ENCODE measurements around the gene GNRH2. TPM values are rescaled to one million over a fixed set of nuclear protein-coding genes. Genes with fewer than 3 reads are reported as not detected.

Gene GNRH2
- total RNA-seq, 2 experiments from 2014 or later = 0.75 to 0.99 TPM

DNA sequence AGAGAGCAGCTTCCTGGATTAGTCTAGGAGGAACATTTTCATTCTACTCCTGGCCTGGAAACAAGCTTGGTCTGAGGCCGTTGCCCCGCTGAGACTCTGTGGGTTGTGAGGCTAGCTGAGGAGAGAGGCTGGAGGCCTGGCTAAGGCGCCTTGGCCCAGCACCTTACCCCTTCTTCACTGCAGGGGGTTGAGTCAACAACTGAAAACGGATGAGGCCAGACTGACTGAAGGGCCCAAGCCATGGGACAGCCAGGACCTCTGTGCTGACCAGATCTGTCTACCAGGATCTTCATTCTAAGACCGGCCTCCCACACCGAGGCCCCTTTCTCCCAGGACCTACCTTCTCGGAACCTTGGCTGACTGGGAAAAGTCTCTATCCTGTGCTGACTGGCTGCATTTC is 44.6 kb downstream of the GNRH2 start:
- CTCF ChIA-PET = no interaction called here
- POLR2A ChIA-PET = no interaction called here

GRCh38 chr20:3090565-3090964 is 47.1 kb downstream of the GNRH2 start:
- ChIA-PET POLR2A (no interaction called here), CTCF (interaction anchor here (0.6 to 0.7 kb wide), 2 partner anchors 165 to 569 kb away, joined by 3 read pairs; no protein-coding TSS in a partner anchor)

- CTCF ChIA-PET = interaction anchor here (0.6 to 1.9 kb wide), 7 partner anchors 9 to 249 kb away, joined by 3 to 6 read pairs (median 4); partner anchors contain the start of gene OXT
- POLR2A ChIA-PET = interaction anchor here (0.7 to 1.0 kb wide), 2 partner anchors 9 to 24 kb away, joined by 3 to 4 read pairs; no protein-coding TSS in a partner anchor
Observed at GRCh38 chr20:3092611-3093379, 49.4 kb downstream of the GNRH2 start.

DNA sequence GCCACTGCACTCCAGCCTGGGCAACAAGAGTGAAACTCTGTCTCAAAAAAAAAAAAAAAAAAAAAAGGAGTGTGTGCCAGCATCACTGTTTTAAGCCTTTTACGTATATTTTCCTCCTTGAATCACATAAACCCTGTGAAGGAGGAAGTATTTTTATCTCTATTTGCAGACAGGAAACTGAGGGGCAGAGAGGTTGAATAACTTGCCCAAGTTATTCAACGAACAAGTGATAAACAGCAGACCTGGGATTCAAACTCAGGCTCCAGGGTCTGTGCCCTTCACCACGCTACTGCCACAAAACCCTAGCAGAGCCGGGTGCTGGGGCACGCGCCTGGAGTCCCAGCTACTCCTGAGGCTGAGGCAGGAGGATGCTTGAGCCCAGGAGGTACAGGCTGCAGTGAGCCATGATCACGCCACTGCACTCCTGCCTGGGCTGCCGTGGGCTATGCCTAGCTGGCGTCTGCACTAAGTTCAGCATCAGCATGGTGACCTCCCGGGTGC is 50.5 kb downstream of the GNRH2 start:
- ChIA-PET CTCF (interaction anchor here (1.4 to 1.9 kb wide), 2 partner anchors 10 to 21 kb away, joined by 3 to 5 read pairs; no protein-coding TSS in a partner anchor), POLR2A (interaction anchor here (0.5 to 0.6 kb wide), 2 partner anchors 235 to 407 kb away, joined by 3 to 4 read pairs; no protein-coding TSS in a partner anchor)

DNA sequence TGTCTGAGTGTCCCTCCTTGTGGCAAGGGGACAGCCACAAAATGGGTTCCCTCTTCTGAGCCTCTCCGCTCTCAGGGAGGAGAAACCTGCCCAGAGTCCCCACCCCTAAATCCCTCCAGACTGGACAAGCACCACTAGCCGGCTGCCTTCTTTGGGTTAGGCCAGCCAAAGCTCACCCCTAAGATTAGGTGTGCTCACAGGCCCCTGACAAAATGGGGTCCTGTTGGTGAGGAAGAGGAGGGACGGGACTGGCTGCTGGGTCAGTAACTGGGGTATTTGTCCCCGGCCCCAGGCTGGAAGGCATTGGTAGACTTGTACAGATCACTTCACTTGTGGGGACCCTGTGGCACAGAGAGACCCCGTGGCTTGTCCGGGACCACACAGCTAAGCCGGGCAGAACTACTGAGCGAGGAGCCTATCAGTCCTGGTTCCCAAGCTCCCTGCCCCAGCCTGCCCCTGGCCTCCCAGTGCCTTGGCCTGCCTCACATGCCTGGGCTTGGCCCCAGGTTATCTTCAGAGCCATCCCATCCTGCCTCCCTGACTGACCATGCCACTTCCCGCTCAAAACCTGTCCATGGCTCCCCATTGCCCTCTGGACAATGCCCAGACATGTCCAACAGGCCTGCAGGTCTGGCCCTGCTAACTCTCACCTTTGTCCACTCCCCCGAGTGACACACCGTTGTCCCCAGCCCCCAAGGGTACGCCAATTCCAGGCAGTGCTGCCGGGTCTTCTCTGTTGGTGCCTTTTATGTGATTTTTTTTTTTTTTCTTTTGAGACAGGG is 51.6 kb downstream of the GNRH2 start:
- ChIA-PET POLR2A (interaction anchor here (0.5 kb wide), 1 partner anchor 15 kb away, joined by 4 read pairs; no protein-coding TSS in a partner anchor), CTCF (interaction anchor here (0.7 kb wide), 1 partner anchor 41 kb away, joined by 4 read pairs; no protein-coding TSS in a partner anchor)

Other genes with a start within 250 kb of the GNRH2 start
- 1 to 10 TPM; 1.6 to 1.7 TPM for gene CPXM1, start 243.0 kb upstream of the GNRH2 start, total RNA-seq
- gene C20orf141, start 228.6 kb upstream of the GNRH2 start, total RNA-seq = not detected
- gene TMEM239, start 227.3 kb upstream of the GNRH2 start, total RNA-seq = not detected
- 10 to 100 TPM; 33.9 to 35.8 TPM for gene PCED1A, start 203.0 kb upstream of the GNRH2 start, total RNA-seq
- 10 to 100 TPM; 44.7 to 45.0 TPM for gene VPS16, start 202.9 kb upstream of the GNRH2 start, total RNA-seq
- gene PTPRA, start 170.1 kb upstream of the GNRH2 start, total RNA-seq = 10 to 100 TPM; 47.7 to 48.4 TPM
- 10 to 100 TPM; 90.2 to 90.7 TPM for gene MRPS26, start 2.4 kb downstream of the GNRH2 start, total RNA-seq
- under 1 TPM in 1 of 2 experiments, not detected in 1; 0.46 TPM for gene OXT, start 28.0 kb downstream of the GNRH2 start, total RNA-seq
- not detected for gene AVP, start 41.1 kb downstream of the GNRH2 start, total RNA-seq
- gene FASTKD5, start 116.2 kb downstream of the GNRH2 start, total RNA-seq = 10 to 100 TPM; 25.4 to 27.4 TPM
- gene UBOX5, start 116.2 kb downstream of the GNRH2 start, total RNA-seq = 1 to 10 TPM; 4.8 TPM
- gene LZTS3, start 129.9 kb downstream of the GNRH2 start, total RNA-seq = under 1 TPM; 0.89 to 0.96 TPM
- 10 to 100 TPM; 78.6 to 79.1 TPM for gene DDRGK1, start 161.1 kb downstream of the GNRH2 start, total RNA-seq
- 10 to 100 TPM; 86.8 to 94.7 TPM for gene ITPA, start 165.9 kb downstream of the GNRH2 start, total RNA-seq
- 1 to 10 TPM; 3.9 to 4.0 TPM for gene SLC4A11, start 195.6 kb downstream of the GNRH2 start, total RNA-seq